IMR-90 (cell line): Measurements from ENCODE around the gene BTG4. TPM values are rescaled to one million over a fixed set of nuclear protein-coding genes. Genes with fewer than 3 reads are reported as not detected.

Experiments used
- ATAC-seq: fragments of 200-7000 bp; cut with Tn5 transposase; 2 replicates; pipeline ENCODE4 v1.9.1; 2020; ENCODE audit warnings: low read depth, mild to moderate bottlenecking, moderate library complexity
- BruUV-seq: library from RNA; stranded (reverse); fragments of 400-500 nt; replicated peaks from 2 replicates; lab custom pipeline; 2021; lab: Mats Ljungman, UMichigan
- CTCF ChIA-PET: fragments of 300-600 bp; formaldehyde crosslinking; extraction: SDS; loops from one replicate; lab custom pipeline; 2021; ENCODE audit warnings: antibody characterized with exemption; lab: Yijun Ruan, JAX
- POLR2A ChIA-PET: fragments of 300-600 bp; sonication (Branson Sonifier 250); formaldehyde crosslinking; loops from one replicate; lab custom pipeline; 2022; ENCODE audit warnings: antibody characterized with exemption; ENCODE audit not compliant: unreplicated experiment; lab: Charles Lee
- DNase-seq: peaks from one replicate; pipeline ENCODE4 v3.0.0; 2013
- H2AFZ ChIP-seq: replicated peaks from 2 replicates; pipeline ENCODE3; 2013; ENCODE audit warnings: low read length, mild to moderate bottlenecking; ENCODE audit not compliant: poor library complexity
- H2AK5ac ChIP-seq: 2 replicates; pipeline ENCODE4 v1.6.1; 2013; ENCODE audit warnings: low read depth, low read length, inconsistent platforms
- H2AK9ac ChIP-seq: replicated peaks from 2 replicates; pipeline ENCODE3; 2013; ENCODE audit warnings: mild to moderate bottlenecking, low read depth, low read length, moderate library complexity; ENCODE audit not compliant: poor library complexity
- H2BK120ac ChIP-seq: 2 replicates; pipeline ENCODE4 v1.6.1; 2013; ENCODE audit warnings: low read depth, low read length, inconsistent platforms
- H2BK15ac ChIP-seq: 3 replicates; pipeline ENCODE4 v1.6.1; 2013; ENCODE audit warnings: low read depth, low read length, inconsistent platforms
- H2BK20ac ChIP-seq: 2 replicates; pipeline ENCODE4 v1.6.1; 2013; ENCODE audit warnings: low read depth, mild to moderate bottlenecking, inconsistent platforms, low read length, moderate library complexity
- H2BK5ac ChIP-seq: 2 replicates; pipeline ENCODE4 v1.6.1; 2013; ENCODE audit warnings: mild to moderate bottlenecking, low read depth, low read length, inconsistent platforms; ENCODE audit not compliant: poor library complexity, severe bottlenecking
- H3K14ac ChIP-seq: replicated peaks from 2 replicates; pipeline ENCODE4 v1.6.1; 2013; ENCODE audit warnings: low read depth, low read length, inconsistent platforms
- H3K18ac ChIP-seq: 2 replicates; pipeline ENCODE4 v1.6.1; 2013; ENCODE audit warnings: low read depth, low read length, control low read depth
- H3K23ac ChIP-seq: 2 replicates; pipeline ENCODE4 v1.6.1; 2013; ENCODE audit warnings: low read depth, low read length, inconsistent platforms
- H3K27ac ChIP-seq: 2 replicates; pipeline ENCODE4 v1.5.1; 2013; ENCODE audit warnings: mild to moderate bottlenecking, control low read depth, low read length; ENCODE audit not compliant: insufficient read depth
- H3K27me3 ChIP-seq: 2 replicates; pipeline ENCODE4 v1.6.1; 2013; ENCODE audit warnings: low read length; ENCODE audit not compliant: control insufficient read depth, insufficient read depth
- H3K36me3 ChIP-seq: 2 replicates; pipeline ENCODE4 v1.6.1; 2013; ENCODE audit warnings: low read length, mixed read lengths; ENCODE audit not compliant: control insufficient read depth, insufficient read depth
- H3K4ac ChIP-seq: 2 replicates; pipeline ENCODE4 v1.6.1; 2013; ENCODE audit warnings: low read depth, low read length, inconsistent platforms
- H3K4me1 ChIP-seq: 2 replicates; pipeline ENCODE4 v1.6.1; 2013; ENCODE audit warnings: low read length, mixed read lengths; ENCODE audit not compliant: control insufficient read depth, insufficient read depth
- H3K4me2 ChIP-seq: 2 replicates; pipeline ENCODE4 v1.6.1; 2013; ENCODE audit warnings: low read depth, mild to moderate bottlenecking, control low read depth, low read length, moderate library complexity
- H3K4me3 ChIP-seq: 2 replicates; pipeline ENCODE4 v1.5.1; 2013; ENCODE audit warnings: low read depth, mild to moderate bottlenecking, control low read depth, low read length, moderate library complexity; ENCODE audit not compliant: insufficient read depth
- H3K56ac ChIP-seq: 2 replicates; pipeline ENCODE4 v1.6.1; 2013; ENCODE audit warnings: low read length, inconsistent platforms; ENCODE audit not compliant: insufficient read depth; ENCODE audit errors: extremely low read depth
- H3K79me1 ChIP-seq, 2 experiments: 2 replicates each; pipeline ENCODE4 v1.6.1; 2013; ENCODE audit warnings: low read length in 2 of 2, inconsistent platforms in 1 of 2, low read depth in 1 of 2
- H3K9ac ChIP-seq: 2 replicates; pipeline ENCODE4 v1.6.1; 2013; ENCODE audit warnings: low read depth, low read length, control low read depth
- H3K9me1 ChIP-seq: 2 replicates; pipeline ENCODE4 v1.6.1; 2013; ENCODE audit warnings: low read length, inconsistent platforms; ENCODE audit not compliant: insufficient read depth
- H3K9me3 ChIP-seq: 2 replicates; pipeline ENCODE4 v1.6.1; 2013; ENCODE audit warnings: low read length; ENCODE audit not compliant: control insufficient read depth, insufficient read depth
- H4K20me1 ChIP-seq: 2 replicates; pipeline ENCODE4 v1.6.1; 2013; ENCODE audit warnings: low read length, inconsistent platforms; ENCODE audit not compliant: insufficient read depth
- H4K5ac ChIP-seq: 2 replicates; pipeline ENCODE4 v1.6.1; 2013; ENCODE audit warnings: mild to moderate bottlenecking, low read depth, low read length, control low read depth
- H4K8ac ChIP-seq, 2 experiments: 2 replicates each; pipeline ENCODE4 v1.6.1; 2013; ENCODE audit warnings: low read depth in 2 of 2, low read length in 2 of 2, control low read depth in 1 of 2, inconsistent platforms in 1 of 2
- H4K91ac ChIP-seq: 2 replicates; pipeline ENCODE4 v1.6.1; 2013; ENCODE audit warnings: low read depth, low read length, inconsistent platforms; ENCODE audit not compliant: insufficient read depth
- BHLHE40 ChIP-seq: fragments of 150-350 bp; IDR thresholded peaks from 2 replicates; pipeline ENCODE4 v1.6.1; 2016; ENCODE audit warnings: mild to moderate bottlenecking, low read depth, low read length
- CEBPB ChIP-seq: IDR thresholded peaks from 2 replicates; pipeline ENCODE4 v1.6.1; 2012; ENCODE audit warnings: low read depth, low read length, improper control_type of control experiment
- CHD1 ChIP-seq: IDR thresholded peaks from 2 replicates; pipeline ENCODE4 v1.6.1; 2012; ENCODE audit warnings: low read depth, low read length, improper control_type of control experiment
- CTCF ChIP-seq: conservative IDR thresholded peaks from 2 replicates; pipeline ENCODE4 v1.5.1; 2012; ENCODE audit warnings: mild to moderate bottlenecking, low read depth, low read length, improper control_type of control experiment
- FOS ChIP-seq: fragments of 150-350 bp; IDR thresholded peaks from 2 replicates; pipeline ENCODE4 v1.6.1; 2016; ENCODE audit warnings: low read depth, low read length
- MAFK ChIP-seq: IDR thresholded peaks from 2 replicates; pipeline ENCODE4 v1.6.1; 2012; ENCODE audit warnings: low read depth, low read length, improper control_type of control experiment
- MAZ ChIP-seq: IDR thresholded peaks from 2 replicates; pipeline ENCODE4 v1.6.1; 2012; ENCODE audit warnings: low read depth, mild to moderate bottlenecking, low read length, improper control_type of control experiment, moderate library complexity, borderline replicate concordance
- MXI1 ChIP-seq: IDR thresholded peaks from 2 replicates; pipeline ENCODE4 v1.6.1; 2012; ENCODE audit warnings: low read depth, mild to moderate bottlenecking, low read length, moderate library complexity, borderline replicate concordance
- POLR2A ChIP-seq: IDR thresholded peaks from 2 replicates; pipeline ENCODE4 v1.6.1; 2012; ENCODE audit warnings: mild to moderate bottlenecking, low read depth, low read length
- RAD21 ChIP-seq: IDR thresholded peaks from 2 replicates; pipeline ENCODE4 v1.6.1; 2012; ENCODE audit warnings: low read length, improper control_type of control experiment
- RCOR1 ChIP-seq: IDR thresholded peaks from 2 replicates; pipeline ENCODE4 v1.6.1; 2012; ENCODE audit warnings: mild to moderate bottlenecking, low read length, improper control_type of control experiment; ENCODE audit not compliant: insufficient replicate concordance
- RFX5 ChIP-seq: IDR thresholded peaks from 2 replicates; pipeline ENCODE4 v1.8.0; 2012; ENCODE audit warnings: low read depth, mild to moderate bottlenecking, low read length, moderate library complexity
- SMC3 ChIP-seq: fragments of 150-350 bp; IDR thresholded peaks from 2 replicates; pipeline ENCODE4 v1.6.1; 2016; ENCODE audit warnings: low read depth, mild to moderate bottlenecking, antibody characterized with exemption, low read length, moderate library complexity
- USF2 ChIP-seq: fragments of 150-350 bp; IDR thresholded peaks from 2 replicates; pipeline ENCODE4 v1.6.1; 2017; ENCODE audit warnings: mild to moderate bottlenecking, antibody characterized with exemption, low read length, low read depth
- WGBS, 2 experiments: methylation state at CpG; one replicate each; pipeline versions ENCODE4 v1.1.5 to v1.1.7; 2013; ENCODE audit warnings: missing lambda C conversion rate in 2 of 2; ENCODE audit not compliant: insufficient read length in 1 of 2; ENCODE audit errors: extremely low coverage in 2 of 2; 5-methylcytosine and 5-hydroxymethylcytosine counted together
- dilution Hi-C: fragments of 300-500 bp; cut with HindIII; formaldehyde crosslinking; loops from one replicate; pipeline ENCODE4 v1.14.3; 2018; ENCODE audit warnings: low sequenced_read_pairs; ENCODE audit not compliant: unreplicated experiment
- in situ Hi-C: fragments of 300-500 bp; cut with MboI; formaldehyde crosslinking; loops from 3 replicates; pipeline ENCODE4 v1.14.3; 2019; ENCODE audit warnings: low sequenced_read_pairs, inconsistent platforms, mixed read lengths
- intact Hi-C: fragments of 100-400 bp; cut with micrococcal nuclease; formaldehyde crosslinking; loops from 2 replicates; pipeline ENCODE4 v1.10.0; 2022
- polyA plus RNA-seq, 3 experiments: library from polyadenylated mRNA; depleted of rRNA; stranded (reverse); fragments of >200 nt; gene quantifications; 2 replicates each; pipeline ENCODE4 v1.2.3, GENCODE V29; 2012; ENCODE audit warnings: low replicate concordance in 1 of 3
- total RNA-seq: library from RNA; depleted of rRNA; stranded (reverse); fragments of >200 nt; gene quantifications from 2 replicates; pipeline ENCODE4 v1.2.3, GENCODE V29; 2012
- TF ChIP-seq, protein P1 (sequence below): fragments of 150-350 bp; IDR thresholded peaks from 2 replicates; pipeline ENCODE4 v1.6.1; 2016; ENCODE audit warnings: low read depth, mild to moderate bottlenecking, low read length, moderate library complexity, borderline replicate concordance

The BTG4 gene
- total and polyA plus RNA-seq, 2 of the 4 experiments (the other 2 are of a cell fraction): not detected

DNA sequence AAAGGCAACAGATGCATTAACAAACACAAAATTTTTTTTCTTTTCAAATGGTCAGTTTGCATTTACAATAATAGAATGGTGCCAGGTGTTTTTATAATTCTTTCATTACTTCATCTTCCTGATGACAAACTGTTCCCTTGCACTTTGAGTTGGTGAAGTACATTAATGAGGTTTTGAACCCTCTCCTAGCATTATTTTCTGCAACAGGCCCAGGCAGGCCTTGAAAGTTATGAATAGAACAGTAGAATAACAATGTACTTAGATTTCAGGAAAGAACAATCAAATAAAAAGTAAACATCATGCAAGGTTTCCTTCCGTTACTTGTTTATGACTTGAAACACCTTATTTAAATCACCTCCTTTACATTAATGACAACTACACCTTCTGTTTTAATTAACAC, 9.6 kb downstream of the BTG4 start:
- no peak overlapping the region for H3K9ac ChIP-seq
- H2BK15ac ChIP-seq: no peak overlapping the region
- no peak overlapping the region for H3K18ac ChIP-seq
- no peak overlapping the region for H2AK5ac ChIP-seq
- dilution Hi-C loops: no loop called here
- no peak overlapping the region for H3K4ac ChIP-seq
- H4K91ac ChIP-seq: no peak overlapping the region
- H3K56ac ChIP-seq: no peak overlapping the region
- WGBS, 2 experiments: no CpG with 5 or more reads among the region's 1 CpG
- H3K36me3 ChIP-seq: no peaks in the 10 kb centered on the region
- no peak overlapping the region for H2BK5ac ChIP-seq
- H3K27ac ChIP-seq: no peak overlapping the region
- no peak overlapping the region for H4K8ac ChIP-seq
- ChIA-PET POLR2A (no interaction called here), CTCF (no interaction called here)
- no peaks in the 10 kb centered on the region for H4K20me1 ChIP-seq
- H3K14ac ChIP-seq: no peak overlapping the region
- no peak overlapping the region for H4K5ac ChIP-seq
- no peak for TF ChIP-seq BHLHE40
- TF ChIP-seq CHD1: no peak
- TF ChIP-seq RFX5: no peak
- TF ChIP-seq, protein P1, sequence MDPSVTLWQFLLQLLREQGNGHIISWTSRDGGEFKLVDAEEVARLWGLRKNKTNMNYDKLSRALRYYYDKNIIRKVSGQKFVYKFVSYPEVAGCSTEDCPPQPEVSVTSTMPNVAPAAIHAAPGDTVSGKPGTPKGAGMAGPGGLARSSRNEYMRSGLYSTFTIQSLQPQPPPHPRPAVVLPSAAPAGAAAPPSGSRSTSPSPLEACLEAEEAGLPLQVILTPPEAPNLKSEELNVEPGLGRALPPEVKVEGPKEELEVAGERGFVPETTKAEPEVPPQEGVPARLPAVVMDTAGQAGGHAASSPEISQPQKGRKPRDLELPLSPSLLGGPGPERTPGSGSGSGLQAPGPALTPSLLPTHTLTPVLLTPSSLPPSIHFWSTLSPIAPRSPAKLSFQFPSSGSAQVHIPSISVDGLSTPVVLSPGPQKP: no peak
- TF ChIP-seq CEBPB: no peak
- TF ChIP-seq POLR2A: no peak
- no peak for TF ChIP-seq FOS
- TF ChIP-seq MXI1: no peak
- no peak for TF ChIP-seq CTCF
- TF ChIP-seq USF2: no peak
- no peak for TF ChIP-seq SMC3
- TF ChIP-seq RAD21: no peak
- no peak for TF ChIP-seq RCOR1
- no peak for TF ChIP-seq MAFK
- TF ChIP-seq MAZ: no peak
- no TSS peak for BruUV-seq
- ATAC-seq (no peak), DNase-seq (no peak)
- no peaks in the 10 kb centered on the region for H3K4me1 ChIP-seq
- H3K23ac ChIP-seq: no peak overlapping the region
- H2BK20ac ChIP-seq: no peak overlapping the region
- H3K9me3 ChIP-seq: no peaks in the 10 kb centered on the region
- intact Hi-C loops: no loop called here
- no peak overlapping the region for H2BK120ac ChIP-seq
- H3K4me2 ChIP-seq: no peak overlapping the region
- H3K9me1 ChIP-seq: no peaks in the 10 kb centered on the region
- no peak overlapping the region for H2AFZ ChIP-seq
- H3K27me3 ChIP-seq: peaks cover 7% of the 10 kb centered on the region; the same call in 1 of the 2 replicates
- H2AK9ac ChIP-seq: no peak overlapping the region
- H3K4me3 ChIP-seq: no peak overlapping the region
- in situ Hi-C loops: no loop called here
- H3K79me1 ChIP-seq: no peaks in the 10 kb centered on the region
